Mesenchymal stem cell (in vitro differentiated cells and primary cell): ENCODE measurements around the gene UBE2Z.
A peak's percentile ranks its signal among the peaks of the same experiment; 100 is the strongest.

Experiments
- DNase-seq: peaks from one replicate; pipeline ENCODE4 v3.0.0-alpha.2; 2013
- H2AFZ ChIP-seq: one replicate; pipeline ENCODE4 v1.6.1; 2013; ENCODE audit warnings: low read depth, mild to moderate bottlenecking, control low read depth, inconsistent platforms, low read length, moderate library complexity
- H2AK5ac ChIP-seq: 2 replicates; pipeline ENCODE4 v1.6.1; 2013; ENCODE audit warnings: low read length, moderate library complexity, mild to moderate bottlenecking, inconsistent platforms; ENCODE audit not compliant: severe bottlenecking
- H2BK120ac ChIP-seq: one replicate; pipeline ENCODE4 v1.6.1; 2013; ENCODE audit warnings: low read depth, mild to moderate bottlenecking, inconsistent platforms, low read length, moderate library complexity
- H2BK12ac ChIP-seq, 2 experiments: one replicate each; pipeline ENCODE4 v1.6.1; 2013; ENCODE audit warnings: inconsistent platforms in 2 of 2, low read length in 2 of 2, mild to moderate bottlenecking in 2 of 2, moderate library complexity in 2 of 2, control low read depth in 1 of 2
- H2BK15ac ChIP-seq: one replicate; pipeline ENCODE4 v1.6.1; 2013; ENCODE audit warnings: mild to moderate bottlenecking, low read depth, inconsistent platforms; ENCODE audit not compliant: poor library complexity, severe bottlenecking
- H2BK5ac ChIP-seq: 2 replicates; pipeline ENCODE4 v1.6.1; 2013; ENCODE audit warnings: low read depth, mild to moderate bottlenecking, low read length, control low read depth, inconsistent platforms; ENCODE audit not compliant: poor library complexity, severe bottlenecking
- H3K14ac ChIP-seq, 2 experiments: one replicate each; pipeline ENCODE4 v1.6.1; 2013; ENCODE audit warnings: inconsistent platforms in 2 of 2, low read length in 2 of 2, control low read depth in 1 of 2, mild to moderate bottlenecking in 1 of 2, moderate library complexity in 1 of 2
- H3K18ac ChIP-seq, 2 experiments: one replicate each; pipeline ENCODE4 v1.6.1; 2013; ENCODE audit warnings: inconsistent platforms in 2 of 2, low read length in 2 of 2, control low read depth in 1 of 2, low read depth in 1 of 2, mild to moderate bottlenecking in 1 of 2
- H3K23ac ChIP-seq, 2 experiments: one replicate each; pipeline ENCODE4 v1.6.1; 2013; ENCODE audit warnings: inconsistent platforms in 2 of 2, low read length in 2 of 2, mild to moderate bottlenecking in 2 of 2, moderate library complexity in 2 of 2, control low read depth in 1 of 2
- H3K27ac ChIP-seq: 2 replicates; pipeline ENCODE4 v1.5.1; 2013; ENCODE audit warnings: mild to moderate bottlenecking, moderate library complexity, low read length, control low read depth, inconsistent platforms; ENCODE audit not compliant: poor library complexity, severe bottlenecking
- H3K27me3 ChIP-seq, 2 experiments: 2 replicates each; pipeline versions ENCODE4 v1.6.1 to v1.7.0; 2013; ENCODE audit warnings: low read length in 2 of 2, mild to moderate bottlenecking in 2 of 2, moderate library complexity in 2 of 2, control low read depth in 1 of 2, inconsistent platforms in 1 of 2; ENCODE audit not compliant: control insufficient read depth in 1 of 2, insufficient read depth in 1 of 2
- H3K36me3 ChIP-seq, 2 experiments: 2 replicates each; pipeline versions ENCODE4 v1.6.1 to v1.7.0; 2013; ENCODE audit warnings: low read length in 2 of 2, control low read depth in 1 of 2, inconsistent platforms in 1 of 2, low read depth in 1 of 2, mild to moderate bottlenecking in 1 of 2; ENCODE audit not compliant: insufficient read depth in 2 of 2, control insufficient read depth in 1 of 2
- H3K4ac ChIP-seq, 2 experiments: one replicate each; pipeline ENCODE4 v1.6.1; 2013; ENCODE audit warnings: inconsistent platforms in 2 of 2, low read length in 2 of 2, mild to moderate bottlenecking in 2 of 2, moderate library complexity in 2 of 2, control low read depth in 1 of 2, low read depth in 1 of 2
- H3K4me1 ChIP-seq: 2 replicates; pipeline ENCODE4 v1.6.1; 2013; ENCODE audit warnings: low read depth, low read length, control low read depth; ENCODE audit not compliant: control insufficient read depth, insufficient read depth
- H3K4me2 ChIP-seq: 2 replicates; pipeline ENCODE4 v1.6.1; 2013; ENCODE audit warnings: low read length, mild to moderate bottlenecking, inconsistent platforms; ENCODE audit not compliant: poor library complexity, severe bottlenecking
- H3K4me3 ChIP-seq, 2 experiments: 2 replicates each; pipeline versions ENCODE4 v1.5.1 to v1.7.0; 2013; ENCODE audit warnings: low read length in 2 of 2, mild to moderate bottlenecking in 2 of 2, control low read depth in 1 of 2, low read depth in 1 of 2; ENCODE audit not compliant: insufficient read depth in 1 of 2
- H3K79me1 ChIP-seq: replicated peaks from 2 replicates; pipeline ENCODE4 v1.6.1; 2013; ENCODE audit warnings: mild to moderate bottlenecking, control low read depth, low read length, inconsistent platforms; ENCODE audit not compliant: poor library complexity, severe bottlenecking
- H3K9ac ChIP-seq: 2 replicates; pipeline ENCODE4 v1.7.0; 2013; ENCODE audit warnings: mild to moderate bottlenecking, low read length, moderate library complexity
- H3K9me3 ChIP-seq: 2 replicates; pipeline ENCODE4 v1.7.0; 2013; ENCODE audit warnings: mild to moderate bottlenecking, low read length; ENCODE audit not compliant: control insufficient read depth
- H4K8ac ChIP-seq: one replicate; pipeline ENCODE4 v1.6.1; 2013; ENCODE audit warnings: inconsistent platforms, mild to moderate bottlenecking, low read length, moderate library complexity
- H4K91ac ChIP-seq: one replicate; pipeline ENCODE4 v1.6.1; 2013; ENCODE audit warnings: mild to moderate bottlenecking, low read length, inconsistent platforms
- WGBS: methylation state at CpG from one replicate; pipeline ENCODE4 v1.1.7; 2013; ENCODE audit warnings: mixed read lengths; 5-methylcytosine and 5-hydroxymethylcytosine counted together

UBE2Z gene

GRCh38 chr17:48873209-48873608 is 35.0 kb upstream of the UBE2Z start:
- no peaks in the 10 kb centered on the region for H3K9me3 ChIP-seq
- no peak overlapping the region for H2BK15ac ChIP-seq
- no peak overlapping the region for H4K91ac ChIP-seq
- no peaks in the 10 kb centered on the region for H3K4me1 ChIP-seq
- peak overlapping the region; percentile 80 to 87 for H2BK12ac ChIP-seq
- peak overlapping the region; percentile 6 to 83 for H3K18ac ChIP-seq
- no peak overlapping the region for H3K9ac ChIP-seq
- H4K8ac ChIP-seq = peak overlapping the region; percentile 31
- H3K27me3 ChIP-seq = peaks cover 21 to 28% of the 10 kb centered on the region in 2 experiments
- DNase-seq = peak; percentile 52
- H3K27ac ChIP-seq = no peak overlapping the region
- no peak overlapping the region for H2BK5ac ChIP-seq
- H2BK120ac ChIP-seq = peak overlapping the region; percentile 54
- H3K79me1 ChIP-seq = no peaks in the 10 kb centered on the region
- WGBS = 9% methylated on average over 1 of the region's 1 CpG
- no peak overlapping the region for H3K4me2 ChIP-seq
- H2AK5ac ChIP-seq = no peak overlapping the region
- H3K36me3 ChIP-seq = no peaks in the 10 kb centered on the region
- no peak overlapping the region for H3K4me3 ChIP-seq
- peak overlapping the region; percentile 49 for H2AFZ ChIP-seq
- H3K4ac ChIP-seq = peak overlapping the region in 1 of 2 experiments; percentile 81
- no peak overlapping the region for H3K23ac ChIP-seq
- H3K14ac ChIP-seq = no peak overlapping the region

DNA sequence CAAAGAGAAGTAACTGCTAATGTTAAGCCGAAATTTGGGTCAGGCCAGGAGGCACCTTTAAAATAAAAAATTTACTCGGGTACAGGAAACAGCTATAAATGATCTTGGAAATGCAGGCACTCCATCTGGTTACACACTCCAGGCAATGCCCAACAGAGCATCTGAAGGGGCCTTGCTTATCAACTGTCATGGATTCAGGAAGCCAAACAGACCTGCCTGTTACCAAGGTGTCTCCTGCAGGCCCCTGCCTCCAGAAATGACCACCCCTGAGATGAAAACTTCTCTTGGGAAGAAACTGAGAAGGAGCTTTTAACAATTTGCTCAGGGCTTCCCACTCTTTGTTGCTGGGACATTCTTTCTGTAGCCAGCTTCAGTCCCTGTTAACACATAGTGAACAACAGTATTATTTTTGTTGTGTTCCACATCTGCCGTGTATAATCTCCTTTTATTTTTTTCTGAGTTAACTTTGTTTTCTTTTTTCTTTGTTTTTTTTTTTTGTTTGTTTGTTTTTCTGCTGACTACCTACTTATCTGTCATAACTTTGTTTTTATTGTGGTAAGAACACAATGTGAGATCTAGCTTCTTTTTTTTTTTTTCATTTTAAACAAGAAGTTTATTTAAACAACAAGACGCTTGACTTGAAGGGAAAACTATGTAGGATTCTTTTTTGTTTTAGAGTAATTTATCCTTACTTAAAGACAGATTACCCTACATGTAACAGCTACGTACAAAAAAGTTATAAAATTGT is 34.3 kb upstream of the UBE2Z start:
- 29% methylated on average over 2 of the region's 5 CpGs for WGBS
- DNase-seq = peak; percentile 25
- Histone ChIP-seq H3K23ac (no peak overlapping the region), H3K4me1 (no peaks in the 10 kb centered on the region), H3K27me3 (peaks cover 21 to 25% of the 10 kb centered on the region in 2 experiments), H2BK5ac (no peak overlapping the region), H3K9me3 (no peaks in the 10 kb centered on the region), H2AK5ac (no peak overlapping the region), H3K9ac (no peak overlapping the region), H3K4ac (peak overlapping the region; percentile 65 to 81), H3K4me3 (no peak overlapping the region), H2BK15ac (no peak overlapping the region), H3K14ac (no peak overlapping the region), H2AFZ (no peak overlapping the region), H3K79me1 (no peaks in the 10 kb centered on the region), H3K18ac (peak overlapping the region in 1 of 2 experiments; percentile 6), H3K4me2 (no peak overlapping the region), H2BK12ac (peak overlapping the region; percentile 80 to 87), H4K8ac (peak overlapping the region; percentile 70), H2BK120ac (no peak overlapping the region), H4K91ac (no peak overlapping the region), H3K36me3 (no peaks in the 10 kb centered on the region), H3K27ac (no peak overlapping the region)

GRCh38 chr17:48878920-48879898 is 29.0 kb upstream of the UBE2Z start:
- Histone ChIP-seq H3K4me3 (no peak overlapping the region), H3K4ac (peak overlapping the region in 1 of 2 experiments; percentile 17), H3K36me3 (no peaks in the 10 kb centered on the region), H3K4me1 (no peaks in the 10 kb centered on the region), H3K18ac (no peak overlapping the region), H2BK120ac (no peak overlapping the region), H2BK5ac (no peak overlapping the region), H3K79me1 (no peaks in the 10 kb centered on the region), H3K4me2 (no peak overlapping the region), H3K9me3 (no peaks in the 10 kb centered on the region), H3K27ac (no peak overlapping the region), H2BK12ac (peak overlapping the region in 1 of 2 experiments; percentile 18), H2BK15ac (no peak overlapping the region), H3K27me3 (peaks cover 11 to 29% of the 10 kb centered on the region in 2 experiments), H3K23ac (no peak overlapping the region), H2AFZ (no peak overlapping the region), H3K9ac (no peak overlapping the region), H4K8ac (peak overlapping the region; percentile 2), H4K91ac (peak overlapping the region; percentile 62), H2AK5ac (no peak overlapping the region), H3K14ac (no peak overlapping the region)
- 36% methylated on average over 8 of the region's 12 CpGs for WGBS
- DNase-seq = peak; percentile 81

- Histone ChIP-seq H3K36me3 (no peaks in the 10 kb centered on the region), H2BK5ac (no peak overlapping the region), H3K14ac (no peak overlapping the region), H3K4me3 (no peak overlapping the region), H3K27me3 (peaks cover 10 to 17% of the 10 kb centered on the region in 2 experiments), H2BK12ac (no peak overlapping the region), H4K8ac (no peak overlapping the region), H3K4me1 (no peaks in the 10 kb centered on the region), H2AFZ (no peak overlapping the region), H3K27ac (no peak overlapping the region), H3K18ac (peak overlapping the region in 1 of 2 experiments; percentile 19), H3K79me1 (no peaks in the 10 kb centered on the region), H2BK120ac (no peak overlapping the region), H2BK15ac (no peak overlapping the region), H2AK5ac (no peak overlapping the region), H3K4me2 (no peak overlapping the region), H3K9me3 (no peaks in the 10 kb centered on the region), H3K4ac (no peak overlapping the region), H3K23ac (no peak overlapping the region), H3K9ac (no peak overlapping the region), H4K91ac (no peak overlapping the region)
- DNase-seq = no peak
- 100% methylated on average over 2 of the region's 2 CpGs for WGBS
These were observed 25.9 kb upstream of the UBE2Z start for GRCh38 chr17:48882272-48882671.
